Renal pelvis (tissue), 4 donors: ENCODE results near the gene LIN9. TPM values are rescaled to one million over a fixed set of nuclear protein-coding genes. Genes with fewer than 3 reads are reported as not detected.
"Not testable (repeated sequence)": the region's sequence is repeated elsewhere in the genome, so short reads cannot be mapped to it uniquely, and the experiment has no call there.

Source experiments
- DNase-seq: peaks from one replicate; pipeline ENCODE4 v3.0.0-alpha.2; 2013
- polyA plus RNA-seq, 3 donors: library from polyadenylated mRNA; unstranded; fragments of 120-200 nt; gene quantifications; one replicate each; pipeline ENCODE4 v1.2.1, GENCODE V29; 2013; ENCODE audit not compliant: insufficient read length in 3 of 3

LIN9 gene
- polyA plus RNA-seq, 3 donors: 9.9 to 10.5 (median 10.3) TPM

GRCh38 chr1:226276987-226277386, 32.0 kb downstream of the LIN9 start:
- DNase-seq: no peak

GRCh38 chr1:226276077-226276682, 32.8 kb downstream of the LIN9 start:
- no peak for DNase-seq

GRCh38 chr1:226274138-226274537, 34.8 kb downstream of the LIN9 start:
- DNase-seq: no peak

- not testable (repeated sequence) for DNase-seq
These were observed 36.6 kb downstream of the LIN9 start for GRCh38 chr1:226272233-226272902.

GRCh38 chr1:226268421-226269124, 40.4 kb downstream of the LIN9 start:
- DNase-seq: no peak

- DNase-seq: no peak
These were observed 47.1 kb downstream of the LIN9 start for GRCh38 chr1:226261818-226262217.

- no peak for DNase-seq
These were observed 53.6 kb downstream of the LIN9 start for GRCh38 chr1:226255380-226255779.

GRCh38 chr1:226253933-226254332, 55.0 kb downstream of the LIN9 start:
- no peak for DNase-seq

GRCh38 chr1:226252841-226253240, 56.1 kb downstream of the LIN9 start:
- DNase-seq: not testable (repeated sequence)

GRCh38 chr1:226250511-226250910, 58.5 kb downstream of the LIN9 start:
- DNase-seq: no peak

GRCh38 chr1:226248796-226249195, 60.2 kb downstream of the LIN9 start:
- no peak for DNase-seq

- DNase-seq: no peak
These were observed 60.9 kb downstream of the LIN9 start for GRCh38 chr1:226248091-226248490.

- no peak for DNase-seq
These were observed 69.5 kb downstream of the LIN9 start for GRCh38 chr1:226239421-226239820.

- DNase-seq: no peak
These were observed 72.1 kb downstream of the LIN9 start for GRCh38 chr1:226236826-226237225.

- no peak for DNase-seq
These were observed 75.2 kb downstream of the LIN9 start for GRCh38 chr1:226233806-226234205.

- no peak for DNase-seq
These were observed 75.7 kb downstream of the LIN9 start for GRCh38 chr1:226233293-226233692.

- no peak for DNase-seq
These were observed 82.4 kb downstream of the LIN9 start for GRCh38 chr1:226226601-226227000.

GRCh38 chr1:226223786-226224244, 85.1 kb downstream of the LIN9 start:
- DNase-seq: peak; percentile 8

GRCh38 chr1:226223157-226223785, 85.7 kb downstream of the LIN9 start, which contains the start of gene MIXL1:
MIXL1 (plus strand) TSS chr1:226223664; CDS start chr1:226223682, 18 bp downstream.
- DNase-seq: peak; percentile 9

GRCh38 chr1:226222686-226223085, 86.3 kb downstream of the LIN9 start:
- no peak for DNase-seq

- no peak for DNase-seq
These were observed 88.3 kb downstream of the LIN9 start for GRCh38 chr1:226220473-226221189.

- DNase-seq: no peak
These were observed 91.7 kb downstream of the LIN9 start for GRCh38 chr1:226217273-226217672.
